Tibial artery (tissue), 4 donors: Measurements from ENCODE around the gene FRMD4A.

Source experiments
- DNase-seq, 2 donors: peaks; one replicate each; pipeline ENCODE4 v3.0.0-alpha.2; 2019
- H3K27ac ChIP-seq, 2 donors: fragments of 200-600 bp; sonication (generic) in 1 of 2; 1 replicate in 1 of 2; 2 replicates in 1 of 2; pipeline ENCODE4 v1.5.1; 2018 to 2019; ENCODE audit warnings: mild to moderate bottlenecking in 1 of 2
- H3K27me3 ChIP-seq, 2 donors: fragments of 200-600 bp; sonication (generic) in 1 of 2; one replicate each; pipeline versions ENCODE4 v1.5.1 to v1.6.0; 2016 to 2019
- H3K36me3 ChIP-seq, 3 donors: fragments of 200-600 bp; sonication (generic) in 2 of 3; one replicate each; pipeline ENCODE4 v1.5.1; 2016 to 2019; ENCODE audit warnings: mild to moderate bottlenecking in 2 of 3
- H3K4me1 ChIP-seq, 4 donors: fragments of 200-600 bp; sonication (generic) in 2 of 4; 1 replicate in 3 of 4; 2 replicates in 1 of 4; pipeline ENCODE4 v1.5.1; 2016 to 2019
- H3K4me3 ChIP-seq, 2 donors: fragments of 200-600 bp; sonication (generic) in 1 of 2; 1 replicate in 1 of 2; 2 replicates in 1 of 2; pipeline ENCODE4 v1.5.1; 2018 to 2019; ENCODE audit warnings: mild to moderate bottlenecking in 2 of 2
- H3K9me3 ChIP-seq, 3 donors: fragments of 200-600 bp; sonication (generic) in 1 of 3; one replicate each; pipeline ENCODE4 v1.5.1; 2016 to 2019
- CTCF ChIP-seq, 2 experiments: fragments of 200-600 bp in 1 of 2; fragments of 450-650 bp in 1 of 2; IDR thresholded peaks; one replicate each; pipeline ENCODE4 v1.5.1; 2017 to 2019; ENCODE audit warnings: antibody characterized with exemption in 2 of 2, mild to moderate bottlenecking in 1 of 2, moderate library complexity in 1 of 2
- intact Hi-C: fragments of 100-400 bp; cut with DNase I; formaldehyde crosslinking; loops from one replicate; pipeline ENCODE4 v1.15.0; 2023; ENCODE audit warnings: low total_unique reads

FRMD4A gene

GRCh38 chr10:13920031-13920430 lies 410.7 kb downstream of the FRMD4A start:
- no peaks in the 10 kb centered on the region for H3K9me3 ChIP-seq
- peaks cover 6 to 57% (median 13%) of the 10 kb centered on the region in 4 donors for H3K4me1 ChIP-seq
- no peak overlapping the region for H3K4me3 ChIP-seq
- intact Hi-C loops = no loop called here
- H3K27ac ChIP-seq = peak overlapping the region in 1 of 2 donors; percentile 8
- DNase-seq = no peak
- no peaks in the 10 kb centered on the region for H3K27me3 ChIP-seq
- no peaks in the 10 kb centered on the region for H3K36me3 ChIP-seq
- TF ChIP-seq CTCF (IDR thresholded peaks at IDR 0.05) = no peak

DNA sequence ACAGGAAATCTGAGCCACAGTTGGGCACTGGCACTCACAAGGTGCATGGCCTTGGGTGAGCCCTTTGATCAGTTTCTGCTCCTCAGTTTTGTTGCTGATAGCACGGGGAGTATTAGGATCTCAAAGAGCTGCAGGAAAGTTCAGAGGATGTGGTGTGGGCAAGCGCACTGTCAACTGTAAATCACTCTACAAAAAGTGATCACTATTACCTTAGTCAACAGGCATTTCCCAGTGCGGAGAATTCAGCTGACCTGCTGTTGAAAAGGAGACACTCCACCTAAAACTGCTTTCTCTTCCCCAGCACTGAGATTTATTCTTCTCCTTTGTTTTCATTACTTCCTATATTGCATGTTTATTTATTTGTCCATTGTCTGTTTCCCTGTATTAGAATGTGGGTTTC lies 412.9 kb downstream of the FRMD4A start:
- Histone ChIP-seq H3K4me1 (peaks cover 0 to 34% (median 13%) of the 10 kb centered on the region in 4 donors), H3K9me3 (no peaks in the 10 kb centered on the region), H3K27ac (no peak overlapping the region), H3K36me3 (no peaks in the 10 kb centered on the region), H3K27me3 (no peaks in the 10 kb centered on the region), H3K4me3 (no peak overlapping the region)
- no peak for DNase-seq
- intact Hi-C loops = no loop called here
- TF ChIP-seq CTCF (IDR thresholded peaks at IDR 0.05) = no peak

GRCh38 chr10:13916384-13916947 lies 414.3 kb downstream of the FRMD4A start:
- intact Hi-C loops = no loop called here

GRCh38 chr10:13915710-13916109 lies 415.0 kb downstream of the FRMD4A start:
- no peak for TF ChIP-seq CTCF (IDR thresholded peaks at IDR 0.05)

More at GRCh38 chr10:13916384-13916947, 414.3 kb downstream of the FRMD4A start:
- Histone ChIP-seq H3K27me3 (no peaks in the 10 kb centered on the region), H3K27ac (no peak overlapping the region), H3K36me3 (no peaks in the 10 kb centered on the region), H3K4me1 (peaks cover 0 to 22% (median 12%) of the 10 kb centered on the region in 4 donors), H3K9me3 (no peaks in the 10 kb centered on the region), H3K4me3 (no peak overlapping the region)
- TF ChIP-seq CTCF (IDR thresholded peaks at IDR 0.05) = no peak
- no peak for DNase-seq

DNA sequence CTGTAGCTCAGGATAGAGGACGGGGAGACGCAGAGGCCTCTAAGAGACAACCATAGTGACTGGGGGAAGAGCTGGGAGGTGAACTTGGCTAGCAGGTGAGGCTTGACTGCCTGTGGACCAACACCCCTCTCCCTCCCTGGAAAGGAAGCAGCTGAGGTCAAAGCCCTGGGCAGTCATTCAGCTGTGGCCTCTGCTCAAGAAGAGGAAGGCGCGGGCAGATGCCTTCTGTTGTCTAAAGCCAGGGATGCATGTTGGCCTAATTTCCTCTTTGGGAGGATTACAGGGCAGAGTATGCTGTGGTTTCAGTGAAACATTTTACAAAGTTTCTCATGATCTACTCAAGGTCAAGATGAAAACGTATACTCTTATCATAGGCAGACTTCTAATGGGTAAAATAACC lies 416.8 kb downstream of the FRMD4A start:
- intact Hi-C loops = no loop called here
- no peak for TF ChIP-seq CTCF (IDR thresholded peaks at IDR 0.05)
- Histone ChIP-seq H3K27ac (no peak overlapping the region), H3K9me3 (peaks cover 0 to 5% (median 0%) of the 10 kb centered on the region in 3 donors), H3K4me3 (no peak overlapping the region), H3K27me3 (no peaks in the 10 kb centered on the region), H3K36me3 (no peaks in the 10 kb centered on the region), H3K4me1 (peaks cover 0 to 15% (median 2%) of the 10 kb centered on the region in 4 donors)
- DNase-seq = peak; percentile 49 to 70

More at GRCh38 chr10:13915710-13916109, 415.0 kb downstream of the FRMD4A start:
- H3K27ac ChIP-seq = no peak overlapping the region
- no peak for DNase-seq
- H3K36me3 ChIP-seq = no peaks in the 10 kb centered on the region
- peaks cover 0 to 22% (median 10%) of the 10 kb centered on the region in 4 donors for H3K4me1 ChIP-seq
- intact Hi-C loops = no loop called here
- no peaks in the 10 kb centered on the region for H3K27me3 ChIP-seq
- no peaks in the 10 kb centered on the region for H3K9me3 ChIP-seq
- no peak overlapping the region for H3K4me3 ChIP-seq
